Adrenal gland (tissue), 5 donors: ENCODE measurements around the gene B9D1.

ENCODE experiments used
- CTCF ChIP-seq, 6 experiments: fragments of 450-650 bp in 4 of 6; fragments of 200-600 bp in 2 of 6; sonication (generic) in 1 of 6; IDR thresholded peaks; 1 replicate in 5 of 6; 2 replicates in 1 of 6; pipeline versions ENCODE4 v1.5.1 to v1.8.0; 2016 to 2021; ENCODE audit warnings: antibody characterized with exemption in 6 of 6, mild to moderate bottlenecking in 2 of 6, moderate library complexity in 1 of 6
- POLR2A ChIP-seq, 2 donors: fragments of 450-650 bp; IDR thresholded peaks; one replicate each; pipeline ENCODE4 v1.6.1; 2017; ENCODE audit warnings: antibody characterized with exemption in 2 of 2, mild to moderate bottlenecking in 2 of 2, moderate library complexity in 1 of 2
- donor health status: DM: no; HTN: no; CAD: no.

GRCh38 chr17:19386051-19386929, 23.8 kb upstream of the B9D1 start:
- TF ChIP-seq CTCF (IDR thresholded peaks at IDR 0.05) (no peak), POLR2A (IDR thresholded peaks at IDR 0.05) (peak in 1 of 2 donors; percentile 57)
